IPS-15b (cell line): ENCODE measurements around the gene RLBP1.

Experiments used
- H3K27me3 ChIP-seq: one replicate; pipeline ENCODE4 v1.6.1; 2013; ENCODE audit warnings: low read length; ENCODE audit not compliant: control insufficient read depth, insufficient read depth
- H3K36me3 ChIP-seq: one replicate; pipeline ENCODE4 v1.6.1; 2013; ENCODE audit warnings: low read length; ENCODE audit not compliant: control insufficient read depth, insufficient read depth
- H3K4me1 ChIP-seq: one replicate; pipeline ENCODE4 v1.6.1; 2013; ENCODE audit warnings: mild to moderate bottlenecking, low read length; ENCODE audit not compliant: control insufficient read depth, insufficient read depth
- H3K4me3 ChIP-seq: one replicate; pipeline ENCODE4 v1.5.1; 2013; ENCODE audit warnings: low read depth, low read length
- H3K9ac ChIP-seq: one replicate; pipeline ENCODE4 v1.6.1; 2013; ENCODE audit warnings: low read depth, mild to moderate bottlenecking, low read length
- H3K9me3 ChIP-seq: one replicate; pipeline ENCODE4 v1.6.1; 2013; ENCODE audit warnings: mild to moderate bottlenecking, low read length; ENCODE audit not compliant: control insufficient read depth, insufficient read depth

RLBP1 gene

DNA sequence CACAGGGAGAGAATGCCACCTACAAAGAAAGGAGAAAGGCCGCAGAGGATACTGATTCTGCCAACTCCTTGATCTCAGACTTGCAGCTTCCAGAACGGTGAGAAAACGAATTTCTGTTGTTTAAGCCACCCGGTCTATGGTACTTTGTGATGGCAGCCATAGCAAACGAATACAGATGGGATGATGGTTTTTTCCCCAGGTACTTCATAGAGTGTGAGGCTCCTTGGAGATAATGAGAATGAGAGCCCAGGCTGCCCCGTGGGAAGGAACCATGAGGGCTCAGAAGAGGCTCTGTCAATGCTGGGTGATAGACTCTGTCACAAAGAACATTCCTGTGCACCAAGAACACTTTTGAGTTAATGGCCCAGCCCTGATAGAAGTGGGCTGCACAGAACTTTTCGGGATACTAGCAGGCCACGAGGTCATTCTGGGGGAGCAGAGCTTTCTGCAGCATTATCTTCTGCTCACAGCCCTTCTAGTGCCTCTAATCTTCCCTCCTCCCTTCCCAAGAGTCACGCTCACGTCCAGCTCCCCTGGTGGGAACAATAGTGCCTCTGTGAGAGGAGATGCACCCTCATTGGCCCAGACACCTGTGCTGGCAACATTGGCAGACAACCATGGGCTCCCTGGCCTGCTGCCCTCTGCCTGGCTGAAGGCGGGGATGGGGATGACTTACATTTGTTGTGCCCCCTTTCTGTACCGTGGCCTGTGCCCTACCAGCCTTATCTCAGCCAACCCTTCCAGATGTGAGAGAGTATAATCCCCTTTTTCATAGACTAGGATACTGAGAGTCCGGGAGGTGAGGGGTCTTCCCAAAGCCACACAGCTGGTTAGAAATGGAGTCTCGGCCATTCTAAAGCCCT, 5.2 kb upstream of the RLBP1 start:
- Histone ChIP-seq H3K36me3 (no peaks in the 10 kb centered on the region), H3K9ac (no peak overlapping the region), H3K27me3 (no peaks in the 10 kb centered on the region), H3K4me3 (no peak overlapping the region), H3K4me1 (no peaks in the 10 kb centered on the region), H3K9me3 (no peaks in the 10 kb centered on the region)

- Histone ChIP-seq H3K4me3 (no peak overlapping the region), H3K36me3 (no peaks in the 10 kb centered on the region), H3K9ac (no peak overlapping the region), H3K27me3 (no peaks in the 10 kb centered on the region), H3K9me3 (no peaks in the 10 kb centered on the region), H3K4me1 (no peaks in the 10 kb centered on the region)
These were observed 4.2 kb upstream of the RLBP1 start for GRCh38 chr15:89225588-89225987.

GRCh38 chr15:89218531-89218930, 2.8 kb downstream of the RLBP1 start:
- Histone ChIP-seq H3K36me3 (no peaks in the 10 kb centered on the region), H3K4me3 (no peak overlapping the region), H3K4me1 (no peaks in the 10 kb centered on the region), H3K9ac (no peak overlapping the region), H3K9me3 (no peaks in the 10 kb centered on the region), H3K27me3 (no peaks in the 10 kb centered on the region)

DNA sequence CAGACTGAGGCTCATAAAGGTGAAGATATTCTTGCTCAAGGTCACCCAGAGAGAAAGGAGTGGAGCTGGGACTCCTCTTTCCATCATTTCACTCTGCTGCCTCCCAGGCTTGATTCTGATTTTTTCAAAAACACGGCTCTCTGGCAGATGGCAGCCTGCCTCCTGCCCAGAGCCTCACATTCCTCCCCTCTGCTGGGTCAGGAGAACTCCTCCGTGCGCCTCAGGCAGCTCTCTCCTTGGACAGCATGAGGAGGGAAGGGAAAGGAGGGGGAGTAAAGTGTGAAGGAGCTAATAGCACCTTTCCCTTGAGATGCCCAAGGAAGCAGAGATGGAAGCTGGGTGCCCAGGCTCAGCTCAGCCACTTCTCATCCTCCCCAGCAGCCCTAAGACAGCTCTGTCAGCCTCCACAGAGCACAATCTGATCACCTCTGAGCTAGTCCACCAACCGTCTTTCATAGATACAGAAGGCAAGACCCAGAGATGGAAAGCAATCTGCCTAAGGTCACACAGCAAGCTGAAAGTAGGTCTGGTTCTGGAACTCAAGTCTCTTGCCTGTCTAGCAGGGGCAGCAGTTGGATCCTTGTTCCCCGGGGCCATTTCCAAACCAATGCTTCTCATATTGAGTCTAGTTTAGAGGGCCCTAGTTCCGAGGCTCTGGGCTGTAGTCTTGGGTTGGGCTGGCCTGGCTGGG, 3.5 kb downstream of the RLBP1 start:
- H3K9ac ChIP-seq = no peak overlapping the region
- H3K36me3 ChIP-seq = no peaks in the 10 kb centered on the region
- H3K4me1 ChIP-seq = no peaks in the 10 kb centered on the region
- no peaks in the 10 kb centered on the region for H3K27me3 ChIP-seq
- H3K9me3 ChIP-seq = no peaks in the 10 kb centered on the region
- no peak overlapping the region for H3K4me3 ChIP-seq

GRCh38 chr15:89217031-89217430, 4.3 kb downstream of the RLBP1 start:
- no peak overlapping the region for H3K4me3 ChIP-seq
- no peaks in the 10 kb centered on the region for H3K9me3 ChIP-seq
- H3K36me3 ChIP-seq = no peaks in the 10 kb centered on the region
- no peak overlapping the region for H3K9ac ChIP-seq
- no peaks in the 10 kb centered on the region for H3K4me1 ChIP-seq
- H3K27me3 ChIP-seq = no peaks in the 10 kb centered on the region

- Histone ChIP-seq H3K4me3 (no peak overlapping the region), H3K9ac (no peak overlapping the region), H3K4me1 (no peaks in the 10 kb centered on the region), H3K9me3 (no peaks in the 10 kb centered on the region), H3K27me3 (no peaks in the 10 kb centered on the region), H3K36me3 (no peaks in the 10 kb centered on the region)
These were observed 5.8 kb downstream of the RLBP1 start for GRCh38 chr15:89215627-89216026.

- no peak overlapping the region for H3K9ac ChIP-seq
- H3K27me3 ChIP-seq = no peaks in the 10 kb centered on the region
These were observed 9.7 kb downstream of the RLBP1 start for GRCh38 chr15:89211678-89212170.

GRCh38 chr15:89209057-89209456, 12.3 kb downstream of the RLBP1 start:
- no peak overlapping the region for H3K9ac ChIP-seq
- H3K36me3 ChIP-seq = no peaks in the 10 kb centered on the region
- no peaks in the 10 kb centered on the region for H3K4me1 ChIP-seq
- H3K9me3 ChIP-seq = no peaks in the 10 kb centered on the region
- H3K4me3 ChIP-seq = no peak overlapping the region
- no peaks in the 10 kb centered on the region for H3K27me3 ChIP-seq

More at GRCh38 chr15:89211678-89212170, 9.7 kb downstream of the RLBP1 start:
- Histone ChIP-seq H3K9me3 (no peaks in the 10 kb centered on the region), H3K36me3 (no peaks in the 10 kb centered on the region), H3K4me3 (no peak overlapping the region), H3K4me1 (no peaks in the 10 kb centered on the region)

DNA sequence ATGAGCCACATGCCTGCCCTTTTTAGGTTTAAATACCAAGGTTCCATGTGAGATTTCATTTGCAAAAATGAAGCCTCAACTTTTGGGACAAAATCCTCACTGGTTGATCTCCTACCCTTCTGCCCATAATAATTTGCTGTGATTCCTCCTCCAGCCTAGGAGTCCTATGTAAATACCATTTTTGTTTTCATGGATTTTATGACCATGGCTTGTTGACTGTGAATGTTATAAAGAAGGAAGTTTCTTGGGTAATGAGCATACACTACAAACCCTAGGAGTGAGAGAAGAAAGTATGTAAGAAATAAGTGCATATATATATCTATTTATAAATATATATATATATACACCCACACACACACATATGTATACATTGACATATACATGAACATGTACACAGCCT, 13.1 kb downstream of the RLBP1 start:
- no peak overlapping the region for H3K9ac ChIP-seq
- H3K36me3 ChIP-seq = no peaks in the 10 kb centered on the region
- no peaks in the 10 kb centered on the region for H3K4me1 ChIP-seq
- H3K4me3 ChIP-seq = no peak overlapping the region
- H3K27me3 ChIP-seq = no peaks in the 10 kb centered on the region
- H3K9me3 ChIP-seq = no peaks in the 10 kb centered on the region

GRCh38 chr15:89206908-89207331, 14.5 kb downstream of the RLBP1 start:
- H3K36me3 ChIP-seq = no peaks in the 10 kb centered on the region
- no peaks in the 10 kb centered on the region for H3K27me3 ChIP-seq
- H3K4me1 ChIP-seq = peaks cover 5% of the 10 kb centered on the region
- H3K9me3 ChIP-seq = no peaks in the 10 kb centered on the region
- no peak overlapping the region for H3K9ac ChIP-seq
- no peak overlapping the region for H3K4me3 ChIP-seq

- Histone ChIP-seq H3K4me3 (no peak overlapping the region), H3K9me3 (no peaks in the 10 kb centered on the region), H3K9ac (no peak overlapping the region), H3K36me3 (no peaks in the 10 kb centered on the region), H3K4me1 (peaks cover 5% of the 10 kb centered on the region), H3K27me3 (no peaks in the 10 kb centered on the region)
These were observed 15.3 kb downstream of the RLBP1 start for GRCh38 chr15:89205991-89206585.
